ENCODE data around the gene JAM3.

DNA sequence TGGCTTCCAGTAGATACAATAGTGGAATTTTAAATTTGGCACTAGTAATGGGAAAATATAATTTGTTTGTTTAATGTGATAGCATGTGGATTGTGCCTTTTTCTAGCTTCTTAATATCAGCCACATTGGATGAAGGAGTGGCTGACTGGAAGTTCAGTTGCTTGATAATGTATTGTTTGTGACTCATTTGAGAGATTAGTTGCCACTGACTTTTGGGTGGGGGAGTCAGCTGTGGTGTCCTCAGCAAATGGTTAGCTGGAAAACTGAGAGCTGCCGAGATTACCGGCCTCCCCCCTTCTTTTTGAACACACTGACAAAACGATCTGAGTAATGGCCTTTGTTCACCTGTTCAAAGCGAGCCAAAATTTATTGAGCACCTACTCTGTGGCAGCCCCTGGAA lies 5.5 kb downstream of the JAM3 start:
- TF ChIP-seq, protein P1, sequence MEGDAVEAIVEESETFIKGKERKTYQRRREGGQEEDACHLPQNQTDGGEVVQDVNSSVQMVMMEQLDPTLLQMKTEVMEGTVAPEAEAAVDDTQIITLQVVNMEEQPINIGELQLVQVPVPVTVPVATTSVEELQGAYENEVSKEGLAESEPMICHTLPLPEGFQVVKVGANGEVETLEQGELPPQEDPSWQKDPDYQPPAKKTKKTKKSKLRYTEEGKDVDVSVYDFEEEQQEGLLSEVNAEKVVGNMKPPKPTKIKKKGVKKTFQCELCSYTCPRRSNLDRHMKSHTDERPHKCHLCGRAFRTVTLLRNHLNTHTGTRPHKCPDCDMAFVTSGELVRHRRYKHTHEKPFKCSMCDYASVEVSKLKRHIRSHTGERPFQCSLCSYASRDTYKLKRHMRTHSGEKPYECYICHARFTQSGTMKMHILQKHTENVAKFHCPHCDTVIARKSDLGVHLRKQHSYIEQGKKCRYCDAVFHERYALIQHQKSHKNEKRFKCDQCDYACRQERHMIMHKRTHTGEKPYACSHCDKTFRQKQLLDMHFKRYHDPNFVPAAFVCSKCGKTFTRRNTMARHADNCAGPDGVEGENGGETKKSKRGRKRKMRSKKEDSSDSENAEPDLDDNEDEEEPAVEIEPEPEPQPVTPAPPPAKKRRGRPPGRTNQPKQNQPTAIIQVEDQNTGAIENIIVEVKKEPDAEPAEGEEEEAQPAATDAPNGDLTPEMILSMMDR (IDR thresholded peaks at IDR 0.05), result no peak
- no peak for TF ChIP-seq POLR2A (IDR thresholded peaks at IDR 0.05)

All from prostate gland (tissue), 2 donors.